Measurements from ENCODE around the gene COX5B.
"Not testable (repeated sequence)": the region's sequence is repeated elsewhere in the genome, so short reads cannot be mapped to it uniquely, and the experiment has no call there.

The COX5B gene

DNA sequence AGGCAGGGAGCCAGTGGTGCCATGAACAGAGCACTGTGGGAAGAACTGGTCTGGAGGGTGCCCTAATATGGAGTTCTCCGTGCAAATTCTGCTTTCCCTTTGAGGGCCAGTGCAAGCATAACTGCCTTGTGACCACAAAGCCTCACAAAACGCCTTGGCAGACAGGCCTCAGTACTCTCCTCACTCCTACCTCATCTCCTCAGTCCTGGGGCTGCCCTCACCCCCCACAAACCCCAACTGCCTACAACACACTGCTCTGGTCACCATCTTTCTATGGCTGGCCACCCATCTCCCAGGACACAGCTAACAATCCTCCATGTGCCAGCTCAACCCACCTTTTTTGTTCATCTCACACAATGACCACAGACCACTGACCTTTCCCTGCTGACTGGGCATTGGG is 8.9 kb downstream of the COX5B start:
- no peak for DNase-seq

DNA sequence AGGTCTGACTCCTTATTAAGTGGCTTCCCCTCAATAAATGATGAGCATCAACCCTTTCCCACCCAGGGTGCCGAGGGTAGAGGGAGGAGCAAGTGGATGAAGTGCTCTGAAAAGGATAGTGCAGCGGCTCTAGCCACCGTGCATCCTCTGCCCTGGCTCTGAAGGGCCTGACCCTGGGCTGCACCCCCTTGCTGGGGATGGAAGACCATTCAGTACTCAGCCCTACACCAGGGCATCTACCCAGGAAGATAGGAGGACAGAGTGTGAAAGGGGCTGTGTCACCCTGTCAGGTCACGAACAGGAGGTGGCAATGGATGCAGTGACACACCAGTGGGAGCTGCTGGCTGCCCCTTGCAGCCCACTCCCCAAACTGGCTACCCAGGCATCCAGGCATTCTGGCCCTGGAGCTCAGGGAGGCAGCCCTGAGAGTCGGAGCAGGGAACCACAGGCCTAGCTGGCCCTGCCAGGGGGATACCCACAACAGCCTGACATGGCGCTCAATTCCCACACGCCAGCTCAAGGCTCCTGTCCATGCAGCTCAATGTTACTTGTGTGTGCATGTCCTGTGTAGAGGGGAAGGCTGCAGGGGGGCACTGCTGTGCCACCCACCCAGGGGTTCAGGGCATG is 10.4 kb downstream of the COX5B start:
- DNase-seq = no peak

DNA sequence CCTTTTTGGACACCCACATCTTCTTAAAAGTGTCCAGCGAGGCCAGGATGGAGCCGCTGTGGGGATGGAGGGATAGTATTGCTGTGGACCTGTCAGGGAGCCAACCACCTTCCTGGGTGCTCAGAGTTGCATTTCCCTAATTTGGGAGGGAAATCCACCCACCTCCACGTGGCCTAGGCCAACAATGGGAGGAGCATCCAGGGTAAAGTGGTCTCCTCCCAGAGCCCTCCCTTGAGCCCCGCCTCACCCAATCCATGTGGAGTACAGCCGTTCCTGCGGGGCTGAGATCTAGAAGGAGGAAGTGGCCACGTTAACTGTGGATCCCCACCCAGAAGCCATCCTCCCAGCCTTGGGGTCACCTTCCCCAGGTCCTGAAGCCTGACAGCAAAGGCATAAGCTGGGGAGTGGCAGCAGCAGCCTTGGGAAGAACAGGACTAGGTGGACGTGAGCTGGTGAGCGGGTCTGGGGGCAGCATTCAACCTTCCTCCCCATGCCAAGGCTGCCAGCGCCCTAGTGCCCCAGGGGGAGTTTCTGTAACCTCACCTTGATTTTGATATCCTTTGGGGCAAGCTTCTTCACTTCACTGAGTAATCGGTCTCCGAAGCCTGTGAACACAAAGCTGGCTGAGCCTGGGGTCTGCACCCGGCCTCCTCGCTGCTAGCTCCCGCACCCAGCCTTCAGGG is 11.2 kb downstream of the COX5B start:
- DNase-seq = no peak

DNA sequence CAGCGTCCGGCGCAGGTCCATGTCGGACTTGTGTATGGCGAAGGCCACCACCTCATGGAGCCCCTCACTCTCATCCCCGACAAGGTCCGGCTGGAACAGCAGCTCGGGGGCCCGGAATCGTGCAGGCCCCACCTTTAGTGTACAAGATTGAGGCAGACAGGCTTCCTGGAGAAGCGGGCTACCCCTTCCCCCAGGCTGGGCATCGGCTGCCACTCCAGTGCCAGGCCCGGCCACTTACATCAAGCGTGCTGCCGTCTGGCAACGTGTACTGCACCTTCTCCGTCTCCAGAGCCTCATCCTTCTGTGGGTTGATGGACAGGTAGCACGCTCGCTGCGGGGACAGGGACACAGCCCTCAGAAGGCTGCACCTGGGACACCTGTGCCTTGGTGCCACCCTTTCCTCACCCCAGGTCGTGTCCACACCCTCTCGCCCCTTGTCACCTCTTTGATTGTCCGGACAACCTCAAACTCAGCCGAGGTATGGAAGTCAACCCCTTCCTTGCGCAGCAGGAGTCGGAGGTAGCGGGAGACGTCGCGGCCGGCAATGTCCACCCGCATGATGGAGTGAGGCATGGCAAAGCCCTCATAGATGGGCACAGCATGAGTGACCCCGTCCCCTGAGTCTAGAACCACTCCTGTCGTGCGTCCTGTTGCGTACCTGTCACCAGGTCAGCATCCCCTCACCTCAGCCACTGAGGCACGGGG is 12.3 kb downstream of the COX5B start:
- DNase-seq = no peak

DNA sequence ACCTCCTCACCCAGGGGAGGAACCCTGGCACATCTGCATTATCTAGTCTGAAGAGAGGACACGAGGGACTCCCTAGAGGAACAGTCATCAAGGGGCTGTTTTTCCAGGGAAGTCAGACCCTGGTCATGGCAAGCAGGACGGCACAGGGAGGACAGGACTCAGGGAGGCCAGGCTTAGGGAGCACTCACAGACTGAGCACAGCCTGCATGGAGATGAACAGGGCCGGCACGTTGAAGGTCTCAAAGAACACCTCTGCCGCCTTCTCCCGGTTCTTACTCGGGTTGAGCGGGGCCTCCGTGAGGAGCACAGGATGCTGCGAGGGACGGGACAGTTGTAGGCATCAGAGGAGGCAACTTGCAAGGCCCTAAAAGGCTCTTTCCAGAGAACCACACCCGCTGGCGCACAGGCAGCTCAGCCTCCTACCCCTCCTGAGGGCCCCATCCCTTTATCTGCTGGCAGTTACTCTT is 12.9 kb downstream of the COX5B start:
- no peak for DNase-seq

DNA sequence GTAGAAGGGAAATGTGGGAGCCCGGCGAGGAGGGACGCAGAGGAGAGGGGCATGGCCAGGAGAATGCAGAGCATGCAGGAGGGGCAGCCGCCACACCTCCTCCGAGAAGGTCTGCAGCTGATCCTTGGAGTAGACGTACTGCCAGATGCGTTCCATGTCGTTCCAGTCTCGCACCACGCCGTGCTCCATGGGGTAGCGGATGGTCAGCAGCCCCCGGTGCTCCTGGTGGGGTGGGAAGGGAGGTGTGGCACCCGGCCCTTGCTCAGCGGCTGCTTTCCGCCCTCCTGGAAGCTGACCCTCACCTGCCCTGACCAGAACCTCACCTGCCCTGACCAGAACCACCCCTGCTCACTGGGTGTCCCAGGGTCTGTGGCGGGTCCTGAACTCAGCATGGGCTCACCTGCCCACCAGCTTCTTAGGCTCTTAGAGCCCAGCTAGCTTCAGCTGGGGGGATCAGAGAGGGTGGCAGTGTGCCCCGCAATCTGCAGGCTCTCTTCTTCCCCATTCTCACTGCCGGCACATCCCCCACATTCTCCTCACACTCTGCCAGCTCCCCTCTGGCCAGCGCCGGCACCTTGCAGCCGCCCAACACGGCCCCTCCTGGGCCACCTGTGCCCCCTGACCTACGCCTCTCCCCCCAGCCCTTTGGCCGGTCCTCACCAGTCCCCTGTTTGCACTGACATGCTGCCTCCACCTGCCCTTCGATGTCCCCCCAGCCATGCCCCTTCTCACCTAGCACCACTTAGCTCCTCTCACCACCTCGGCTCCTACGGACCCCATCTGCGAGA is 13.6 kb downstream of the COX5B start:
- DNase-seq = no peak

DNA sequence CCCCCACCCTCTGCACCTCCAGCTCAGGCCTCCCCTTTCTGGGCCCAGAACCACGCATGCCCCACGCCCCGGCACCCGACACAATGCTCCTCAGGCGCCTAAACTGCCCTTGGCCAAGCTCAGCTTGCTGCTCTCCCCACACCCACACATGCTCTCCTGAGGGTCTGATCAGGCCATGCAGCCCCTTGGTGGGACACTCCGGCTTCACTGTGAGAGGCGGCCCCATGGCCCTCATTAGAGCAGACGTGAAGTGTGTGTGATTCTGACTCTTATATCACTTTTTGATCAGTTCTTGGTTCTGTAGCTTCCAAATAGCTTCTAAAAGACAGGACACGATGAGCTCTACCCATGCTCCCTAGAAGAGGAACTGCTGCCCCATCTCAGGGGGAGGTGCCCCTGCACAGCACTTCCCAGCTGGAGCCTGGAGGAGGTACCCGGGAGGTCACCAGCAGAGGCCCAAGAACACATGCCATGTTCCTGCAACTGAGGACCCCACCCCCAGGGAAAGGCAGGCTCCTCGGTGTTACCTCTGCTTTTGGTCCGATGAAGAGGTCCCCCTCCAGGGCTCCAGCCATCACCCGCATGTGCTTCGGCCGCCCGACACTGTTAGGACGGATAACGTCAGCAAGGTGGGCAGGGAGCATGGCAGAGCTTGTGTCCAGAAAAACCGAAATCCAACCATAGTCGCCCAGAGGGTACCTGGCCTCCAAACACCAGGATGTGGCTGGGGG is 14.3 kb downstream of the COX5B start:
- no peak for DNase-seq

DNA sequence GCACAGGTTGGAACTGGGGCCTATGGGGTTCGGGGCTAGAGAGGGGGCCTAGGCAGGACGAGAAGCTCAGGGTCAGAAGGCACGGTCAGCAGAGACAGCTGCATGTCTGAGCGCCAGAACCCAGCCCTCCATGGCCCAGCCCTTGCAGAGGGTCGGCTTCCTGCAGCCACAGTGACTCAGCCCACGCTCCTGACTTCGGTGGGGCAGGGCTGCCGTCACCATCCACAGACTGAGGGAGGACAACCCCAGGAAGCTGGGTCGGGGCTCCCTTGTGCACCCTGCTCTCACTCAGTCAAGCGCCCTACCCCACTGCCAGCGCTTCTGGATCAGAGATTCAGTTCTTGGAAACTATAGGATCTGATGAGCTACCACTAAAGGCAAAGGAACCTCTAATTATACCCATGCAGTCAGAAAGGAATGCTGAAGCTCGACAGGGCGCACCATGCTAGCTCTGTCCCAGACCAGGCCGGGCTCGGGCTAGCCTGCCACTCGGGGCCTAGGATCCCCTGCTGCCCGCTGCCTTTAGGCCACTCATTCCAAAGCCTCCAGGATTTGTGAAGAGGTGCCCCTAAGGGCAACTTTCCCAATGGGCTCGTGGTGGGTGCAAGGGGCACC is 15.0 kb downstream of the COX5B start:
- no peak for DNase-seq

DNA sequence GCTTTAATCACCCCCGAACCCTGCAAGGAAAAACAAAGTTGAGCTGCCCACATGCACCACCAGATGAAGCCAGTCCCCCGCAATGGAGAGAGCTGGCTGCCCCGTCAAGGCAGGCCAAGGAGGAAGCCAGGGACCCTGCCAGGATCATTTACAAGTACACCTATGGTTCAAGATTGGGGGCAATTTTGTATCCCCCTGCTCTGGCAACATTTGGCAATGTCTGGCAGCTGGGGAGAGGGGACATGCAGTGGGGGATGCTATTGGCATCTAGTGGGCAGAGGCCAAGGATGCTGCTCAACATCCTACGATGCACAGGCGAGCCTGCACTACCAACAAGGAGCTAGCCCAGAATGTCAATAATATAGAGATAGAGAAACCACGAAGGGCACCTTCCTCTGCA is 16.1 kb downstream of the COX5B start:
- no peak for DNase-seq

DNA sequence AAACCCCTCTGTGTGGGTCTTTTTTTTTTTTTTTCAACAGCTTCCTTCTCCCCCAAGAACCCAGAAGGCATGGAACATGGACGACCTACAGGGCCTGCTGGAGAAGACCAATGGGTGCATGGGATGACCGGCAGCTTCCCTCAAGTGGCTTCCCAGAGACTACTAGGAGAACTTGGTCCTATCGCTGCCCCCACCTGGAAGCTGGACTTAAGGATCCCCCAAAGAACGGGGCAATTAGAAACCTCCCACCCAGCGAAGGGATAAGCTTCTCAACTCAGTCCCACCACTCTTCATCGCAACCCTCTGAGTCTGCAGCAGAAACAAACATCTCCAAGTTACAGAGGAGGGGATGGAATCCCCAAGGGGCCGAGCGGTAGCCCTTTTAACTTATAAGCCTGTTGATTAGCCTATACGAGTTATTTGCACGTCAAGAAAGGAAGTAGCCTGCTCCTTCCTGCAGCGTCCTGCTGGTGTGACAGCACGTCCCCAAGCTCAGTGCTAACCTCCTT is 16.6 kb downstream of the COX5B start:
- no peak for DNase-seq

DNA sequence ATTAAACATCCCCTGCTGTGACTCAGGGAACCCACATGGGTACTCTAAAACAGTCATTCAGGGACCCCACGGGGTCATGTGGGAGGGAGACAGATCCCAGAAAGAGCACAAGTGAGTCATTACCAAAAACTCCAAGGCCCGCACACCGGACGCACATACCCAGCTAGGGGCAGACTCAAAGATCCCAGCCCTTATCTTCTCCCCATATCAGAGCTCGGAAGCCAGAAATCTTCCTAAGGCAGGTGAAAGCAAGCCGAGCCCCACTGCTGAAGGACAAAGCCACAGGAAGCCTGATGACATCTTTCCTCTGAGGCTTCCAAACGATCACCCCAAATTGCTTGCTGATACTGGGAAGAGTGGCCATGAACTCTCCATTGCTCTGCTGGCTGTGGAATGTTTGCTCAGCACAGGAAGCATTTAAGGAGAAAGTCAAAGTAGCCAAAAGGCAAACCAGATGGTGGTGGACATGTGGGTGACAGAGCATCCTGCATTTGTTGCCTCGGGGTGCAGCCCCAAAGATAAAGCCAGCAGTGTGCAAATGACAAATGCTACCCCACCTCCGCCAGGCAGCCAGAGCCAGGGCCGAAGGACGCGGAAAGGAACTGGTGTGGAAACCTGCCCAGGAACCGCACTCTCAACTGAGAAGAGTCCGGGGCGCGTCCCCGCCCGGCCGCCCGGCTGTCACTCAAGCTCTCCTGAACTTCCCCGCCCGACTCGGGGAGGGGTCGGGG is 17.2 kb downstream of the COX5B start:
- peak; percentile 63 for DNase-seq

DNA sequence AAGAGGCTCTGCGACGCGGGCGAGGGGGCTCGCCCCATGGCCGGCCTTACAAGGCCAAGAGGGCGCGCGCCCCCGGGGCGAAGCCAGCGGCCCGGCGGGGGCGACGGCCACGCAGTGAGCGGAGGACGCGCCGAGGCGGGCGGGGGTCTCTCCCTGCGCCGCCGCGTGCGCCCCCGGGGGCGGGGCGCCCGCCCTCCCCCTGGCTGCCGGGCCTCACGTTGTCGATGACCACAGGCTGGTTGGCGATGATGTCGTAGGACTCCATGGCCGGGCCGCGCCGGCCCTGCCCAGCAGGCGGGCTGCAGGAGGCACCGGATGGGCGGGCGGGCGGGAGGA is 17.7 kb downstream of the COX5B start:
- DNase-seq = no peak

DNA sequence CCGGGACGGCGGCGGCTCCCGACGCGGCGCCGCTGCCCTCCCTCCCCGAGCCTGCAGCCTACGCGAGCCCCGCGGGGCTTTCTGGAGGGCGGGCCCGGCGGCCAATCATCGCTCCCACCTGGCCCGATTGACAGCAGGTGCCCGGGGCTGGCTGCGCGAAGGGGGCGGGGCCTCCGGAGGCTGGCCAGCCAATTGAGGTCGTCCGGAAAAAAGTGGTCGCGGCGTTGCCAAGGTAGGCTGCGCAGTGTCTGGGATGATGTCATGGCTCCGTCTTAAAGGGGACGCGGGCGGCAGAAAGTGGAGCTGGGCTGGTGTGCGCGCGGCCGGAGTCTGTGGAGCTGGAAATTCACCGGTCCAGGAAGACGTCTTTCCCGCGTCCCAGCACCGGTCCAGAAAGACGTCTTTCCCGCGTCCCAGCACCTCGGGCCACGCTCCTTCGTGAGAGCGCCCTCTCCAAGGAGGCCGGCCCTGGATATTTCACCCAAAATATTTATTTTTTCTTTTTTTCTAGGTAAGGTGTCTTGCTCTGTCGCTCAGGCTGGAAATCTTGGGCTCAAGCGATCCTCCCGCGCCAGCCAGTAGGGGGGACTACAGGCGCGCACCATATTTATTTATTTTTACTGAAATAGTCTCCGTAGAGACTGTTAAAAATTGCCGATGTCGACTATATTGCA is 18.2 kb downstream of the COX5B start, which contains the start of gene ACTR1B:
TSS of gene ACTR1B (minus strand) at position 83 of the 674 bp plus-strand sequence. CDS start 154 bp downstream, outside the sequence.
- DNase-seq = peak; percentile 96

DNA sequence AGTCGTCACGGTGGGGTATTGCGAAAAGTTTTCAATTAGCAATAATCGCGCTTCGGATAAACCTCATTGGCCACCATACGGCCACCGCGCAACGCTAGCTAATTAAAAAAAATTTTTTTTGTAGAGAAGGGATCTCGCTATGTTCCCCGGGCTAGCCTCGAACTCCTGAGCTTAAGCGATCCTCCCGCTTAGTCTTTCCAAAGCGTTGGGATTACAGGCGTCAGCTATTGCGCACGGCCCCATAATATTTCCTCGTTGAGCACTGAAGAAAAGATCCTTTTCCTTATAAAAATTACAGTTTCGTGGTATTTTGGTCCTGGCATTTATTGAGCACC is 18.7 kb downstream of the COX5B start:
- DNase-seq = no peak

DNA sequence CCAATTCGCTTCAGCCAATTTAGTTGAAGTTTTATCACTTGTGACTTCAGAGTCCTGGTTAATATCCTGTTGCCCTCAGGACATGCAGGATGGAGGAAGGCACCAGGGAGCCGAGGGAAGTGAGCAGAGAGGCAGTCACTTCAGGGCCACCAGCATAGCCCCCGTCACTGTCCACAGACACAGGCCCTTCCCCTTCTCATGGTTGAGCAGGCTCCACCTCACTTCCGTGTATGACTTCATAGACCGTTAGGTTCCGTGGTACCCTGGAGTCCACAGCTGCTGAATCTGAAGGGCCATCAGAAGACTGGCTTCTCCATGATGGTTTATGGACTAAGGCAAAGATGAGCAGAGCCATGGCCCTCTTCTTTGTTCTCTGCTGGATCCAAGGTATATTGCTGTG is 23.6 kb downstream of the COX5B start, which contains the start of gene C2orf92:
TSS of gene C2orf92 (plus strand) at position 266 of the 400 bp plus-strand sequence. CDS start at position 342, 76 bp downstream.
- no peak for DNase-seq

DNA sequence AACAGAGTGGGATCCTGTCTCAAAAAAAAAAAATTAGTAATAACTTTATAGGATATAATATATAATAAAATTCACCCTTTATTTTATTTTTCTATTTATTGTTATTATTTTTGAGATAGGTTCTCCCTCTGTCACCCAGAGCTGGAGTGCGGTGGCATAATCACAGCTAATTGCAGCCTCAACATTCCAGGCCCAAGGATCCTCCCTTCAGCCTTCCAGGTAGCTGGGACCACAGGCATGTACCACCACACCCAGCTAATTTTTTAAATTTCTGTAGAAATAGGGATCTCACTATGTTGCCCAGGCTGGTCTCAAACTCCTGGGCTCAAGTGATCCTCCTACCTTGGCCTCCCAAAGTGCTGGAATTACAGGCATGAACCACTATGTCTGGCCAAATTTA is 24.6 kb downstream of the COX5B start:
- no peak for DNase-seq

DNA sequence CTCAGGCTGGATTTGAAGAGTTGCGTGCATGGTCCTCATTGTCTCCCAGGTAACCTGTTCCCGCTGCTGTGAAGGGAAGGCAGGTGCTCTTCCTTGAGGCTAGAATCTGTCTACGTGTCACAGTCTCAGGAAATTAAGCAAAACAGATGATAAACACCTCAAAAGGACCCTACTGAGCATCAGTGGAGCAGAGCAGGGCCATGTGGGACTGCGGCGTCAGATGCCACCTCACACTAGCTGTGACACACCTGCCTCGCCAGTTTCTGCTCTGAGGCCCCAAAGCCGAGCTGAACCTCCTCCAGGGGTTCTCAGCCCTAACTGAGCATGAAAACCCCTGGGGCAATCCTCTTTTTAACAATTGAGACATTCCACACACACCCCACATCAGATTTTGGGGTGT is 25.7 kb downstream of the COX5B start:
- no peak for DNase-seq

DNA sequence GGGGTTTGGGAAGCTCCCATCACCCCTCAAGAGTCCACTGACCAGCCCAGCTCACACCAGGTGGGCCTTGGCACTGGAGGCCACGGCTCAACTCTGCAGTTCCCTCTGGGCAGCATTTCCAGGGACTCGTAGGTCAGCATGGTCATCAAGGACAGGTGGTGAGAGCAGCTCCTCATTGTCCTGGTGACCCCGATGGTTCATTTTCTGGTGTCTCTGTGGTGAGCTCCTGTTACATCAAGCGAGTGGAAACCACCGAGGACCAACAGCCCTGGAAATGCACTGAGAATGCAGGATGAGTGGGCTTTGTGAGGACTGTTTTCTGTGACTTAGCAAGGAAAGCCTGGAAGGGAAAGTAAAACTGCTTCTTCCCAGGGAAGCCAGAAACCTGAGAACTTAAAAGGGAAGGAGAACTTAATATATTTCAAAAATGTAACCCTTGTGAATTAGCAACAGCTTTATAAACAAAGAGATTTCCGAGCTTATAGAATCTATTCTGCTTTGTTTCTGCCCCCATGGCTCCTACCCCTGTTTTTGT is 26.8 kb downstream of the COX5B start:
- not testable (repeated sequence) for DNase-seq

DNA sequence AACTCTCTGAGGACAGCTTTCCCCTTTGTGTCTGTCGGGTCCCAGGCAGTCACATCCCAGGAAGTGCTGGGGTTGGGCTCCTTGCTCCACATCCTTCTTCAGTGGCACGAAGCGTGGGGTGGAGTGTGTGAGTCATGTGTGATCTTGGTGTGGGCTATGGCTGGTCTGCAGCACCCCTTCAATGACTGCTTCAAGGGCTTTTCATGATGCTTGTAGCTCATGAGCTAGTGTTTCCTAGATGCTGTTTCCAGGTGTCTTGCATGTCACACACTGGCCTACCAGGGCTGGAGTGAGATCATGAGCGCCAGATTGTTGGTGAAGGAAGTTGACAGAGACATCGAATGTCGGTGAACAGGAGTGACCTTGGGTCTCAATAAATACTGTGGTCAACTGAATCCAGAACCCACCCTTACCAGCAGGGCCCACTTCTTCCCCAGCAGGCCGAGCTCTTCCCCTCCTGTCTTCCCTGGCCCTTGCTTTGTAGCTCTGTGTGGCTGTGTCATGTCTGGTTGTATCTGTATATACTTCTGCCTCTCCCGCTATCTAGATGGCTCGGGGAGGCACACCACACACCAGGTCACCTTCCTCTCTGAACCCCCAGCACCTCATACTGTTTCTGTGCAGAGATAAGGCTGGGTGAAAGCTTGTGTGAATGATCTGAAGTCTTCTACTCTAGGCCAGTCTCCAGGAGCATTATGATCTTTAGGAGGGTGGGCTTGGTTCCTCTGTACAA is 27.5 kb downstream of the COX5B start:
- DNase-seq = no peak

DNA sequence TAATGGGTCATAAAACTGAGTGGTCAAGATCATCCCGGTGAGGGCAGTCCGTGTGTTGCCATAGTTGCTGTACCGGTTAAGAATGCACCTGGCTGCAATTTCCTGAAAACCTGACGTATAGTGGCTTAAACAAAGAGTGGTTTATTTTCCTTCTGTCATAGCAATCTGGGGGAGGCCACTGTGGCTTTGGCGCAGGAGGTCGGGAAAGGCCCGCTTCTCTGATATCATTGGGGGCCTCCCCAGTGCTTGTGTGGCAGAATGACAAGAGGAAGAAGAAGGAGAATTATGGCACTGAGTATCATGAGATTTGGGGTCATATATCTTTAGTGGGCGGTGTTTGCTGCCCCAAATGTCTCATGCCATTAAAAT is 28.0 kb downstream of the COX5B start:
- DNase-seq = no peak
